Transverse colon (tissue), 4 donors: ENCODE measurements around the gene LRP1B. TPM values are rescaled to one million over a fixed set of nuclear protein-coding genes. Genes with fewer than 3 reads are reported as not detected.

Source experiments
- DNase-seq: peaks from one replicate; pipeline ENCODE4 v3.0.0-alpha.2; 2019
- H3K27ac ChIP-seq, 4 donors: fragments of 200-600 bp; sonication (generic); 2 replicates each; pipeline ENCODE4 v1.5.1; 2016 to 2018; ENCODE audit warnings: inconsistent platforms in 4 of 4
- H3K27me3 ChIP-seq: fragments of 200-600 bp; sonication (generic); 2 replicates; pipeline ENCODE4 v1.5.1; 2017; ENCODE audit warnings: inconsistent platforms
- H3K36me3 ChIP-seq, 4 donors: fragments of 200-600 bp; sonication (generic); 2 replicates each; pipeline ENCODE4 v1.5.1; 2017 to 2019; ENCODE audit warnings: inconsistent platforms in 4 of 4
- H3K4me1 ChIP-seq, 4 donors: fragments of 200-600 bp; sonication (generic); 2 replicates each; pipeline ENCODE4 v1.5.1; 2017 to 2020; ENCODE audit warnings: inconsistent platforms in 4 of 4
- H3K4me3 ChIP-seq, 4 donors: fragments of 200-600 bp; sonication (generic); 1 replicate in 1 of 4; 2 replicates in 3 of 4; pipeline versions ENCODE4 v1.5.1 to v1.6.1; 2017 to 2019; ENCODE audit warnings: inconsistent platforms in 4 of 4
- H3K9me3 ChIP-seq, 2 donors: fragments of 200-600 bp; sonication (generic); 2 replicates each; pipeline ENCODE4 v1.5.1; 2017 to 2019; ENCODE audit warnings: inconsistent platforms in 2 of 2
- EP300 ChIP-seq: sonication (generic); formaldehyde crosslinking; IDR thresholded peaks from one replicate; pipeline ENCODE4 v1.6.1; 2017; ENCODE audit warnings: antibody characterized with exemption, low read depth
- POLR2A ChIP-seq: fragments of 450-650 bp; IDR thresholded peaks from one replicate; pipeline ENCODE4 v1.6.1; 2016; ENCODE audit warnings: antibody characterized with exemption, mild to moderate bottlenecking, moderate library complexity
- POLR2AphosphoS5 ChIP-seq, 3 donors: sonication (generic); formaldehyde crosslinking; IDR thresholded peaks; one replicate each; pipeline ENCODE4 v1.6.1; 2016; ENCODE audit warnings: antibody characterized with exemption in 3 of 3
- WGBS, 2 donors: methylation state at CpG; one replicate each; pipeline ENCODE4 v1.1.5; 2018; ENCODE audit warnings: low coverage in 1 of 2; 5-methylcytosine and 5-hydroxymethylcytosine counted together
- in situ Hi-C, 4 donors: fragments of 200-750 bp; cut with MboI; loops; one replicate each; pipeline versions ENCODE4 v1.15.0 to v1.15.1; 2017; ENCODE audit warnings: low sequenced_read_pairs in 3 of 4, low pct_ligation_motif_present in 1 of 4, low pct_unique_long_range_greater_than_20kb in 1 of 4
- intact Hi-C: fragments of 100-400 bp; cut with DNase I; formaldehyde crosslinking; loops from one replicate; pipeline ENCODE4 v1.15.1; 2023; ENCODE audit warnings: low total_unique reads
- total RNA-seq, 4 donors: library from RNA; depleted of rRNA; stranded (reverse); fragments of >200 nt; gene quantifications; one replicate each; pipeline ENCODE4 v1.1.0, GENCODE V29; 2016
- TF ChIP-seq, protein P1 (sequence below), 5 experiments: fragments of 200-600 bp in 3 of 5; fragments of 450-650 bp in 2 of 5; sonication (generic) in 3 of 5; IDR thresholded peaks; 1 replicate in 2 of 5; 2 replicates in 3 of 5; pipeline ENCODE4 v1.5.1; 2016 to 2017; ENCODE audit warnings: antibody characterized with exemption in 5 of 5, inconsistent platforms in 3 of 5, mild to moderate bottlenecking in 2 of 5, moderate library complexity in 1 of 5

The LRP1B gene
- total RNA-seq, 4 donors from 2014 or later = 0.48 to 5.4 (median 0.82) TPM; not detected in 1

DNA sequence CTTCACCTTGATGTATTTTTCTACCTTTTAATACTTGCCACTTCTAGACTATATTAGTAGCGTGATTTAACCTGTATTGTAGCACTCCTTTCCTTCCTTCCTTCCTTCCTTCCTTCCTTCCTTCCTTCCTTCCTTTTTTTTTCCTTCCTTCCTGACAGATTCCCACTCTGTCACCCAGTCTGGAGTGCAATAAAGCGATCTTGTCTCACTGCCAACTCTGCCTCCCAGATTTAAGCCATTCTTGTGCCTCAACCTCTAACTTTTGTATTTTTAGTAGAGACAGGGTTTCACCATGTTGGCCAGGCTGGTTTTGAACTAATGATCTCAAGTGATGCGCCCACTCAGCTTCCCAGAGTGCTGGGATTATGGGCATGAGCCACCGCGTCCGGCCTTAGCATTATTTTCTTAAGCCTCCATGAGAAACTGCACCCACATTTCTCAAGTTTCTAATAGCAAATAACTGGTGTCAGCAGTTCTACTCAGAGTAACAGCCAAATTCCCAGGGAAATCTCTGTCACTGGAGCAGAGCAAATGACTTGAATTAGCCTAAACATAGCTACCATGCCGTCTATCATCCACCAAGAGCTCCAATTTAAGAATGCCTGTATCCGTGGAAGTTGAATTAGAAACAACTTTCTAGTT is 529.2 kb downstream of the LRP1B start:
- DNase-seq = no peak
- Histone ChIP-seq H3K27ac (no peak overlapping the region), H3K4me3 (no peak overlapping the region), H3K27me3 (no peaks in the 10 kb centered on the region), H3K36me3 (no peaks in the 10 kb centered on the region), H3K9me3 (no peaks in the 10 kb centered on the region), H3K4me1 (no peaks in the 10 kb centered on the region)
- intact Hi-C loops (no loop called here), in situ Hi-C loops (no loop called here)
- TF ChIP-seq POLR2A (no peak), EP300 (no peak), POLR2AphosphoS5 (IDR thresholded peaks at IDR 0.05) (no peak)
- TF ChIP-seq, protein P1, sequence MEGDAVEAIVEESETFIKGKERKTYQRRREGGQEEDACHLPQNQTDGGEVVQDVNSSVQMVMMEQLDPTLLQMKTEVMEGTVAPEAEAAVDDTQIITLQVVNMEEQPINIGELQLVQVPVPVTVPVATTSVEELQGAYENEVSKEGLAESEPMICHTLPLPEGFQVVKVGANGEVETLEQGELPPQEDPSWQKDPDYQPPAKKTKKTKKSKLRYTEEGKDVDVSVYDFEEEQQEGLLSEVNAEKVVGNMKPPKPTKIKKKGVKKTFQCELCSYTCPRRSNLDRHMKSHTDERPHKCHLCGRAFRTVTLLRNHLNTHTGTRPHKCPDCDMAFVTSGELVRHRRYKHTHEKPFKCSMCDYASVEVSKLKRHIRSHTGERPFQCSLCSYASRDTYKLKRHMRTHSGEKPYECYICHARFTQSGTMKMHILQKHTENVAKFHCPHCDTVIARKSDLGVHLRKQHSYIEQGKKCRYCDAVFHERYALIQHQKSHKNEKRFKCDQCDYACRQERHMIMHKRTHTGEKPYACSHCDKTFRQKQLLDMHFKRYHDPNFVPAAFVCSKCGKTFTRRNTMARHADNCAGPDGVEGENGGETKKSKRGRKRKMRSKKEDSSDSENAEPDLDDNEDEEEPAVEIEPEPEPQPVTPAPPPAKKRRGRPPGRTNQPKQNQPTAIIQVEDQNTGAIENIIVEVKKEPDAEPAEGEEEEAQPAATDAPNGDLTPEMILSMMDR (IDR thresholded peaks at IDR 0.05) = no peak
- 68 to 73% methylated on average over 8 of the region's 8 CpGs for WGBS, 2 donors

DNA sequence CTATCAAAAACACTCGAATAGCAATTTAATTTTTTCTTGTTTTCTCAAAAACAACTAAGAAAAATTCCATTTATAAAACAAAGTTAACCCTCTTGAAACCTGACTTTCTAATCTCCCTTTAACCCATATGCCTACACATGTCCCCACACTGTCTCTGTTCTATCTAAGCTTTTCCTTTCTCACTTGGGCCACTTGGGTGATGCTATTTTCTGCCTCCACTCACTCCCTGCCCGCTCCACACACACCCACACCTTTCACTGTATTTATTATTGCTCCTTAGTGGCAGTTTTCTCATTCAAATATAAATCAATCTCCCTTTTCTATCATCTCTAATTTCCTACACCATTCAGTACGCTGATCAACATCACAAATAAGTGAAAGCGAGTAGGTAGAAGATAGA is 531.1 kb downstream of the LRP1B start:
- intact Hi-C loops = no loop called here
- Histone ChIP-seq H3K4me1 (no peaks in the 10 kb centered on the region), H3K36me3 (no peaks in the 10 kb centered on the region), H3K27me3 (no peaks in the 10 kb centered on the region), H3K9me3 (no peaks in the 10 kb centered on the region), H3K4me3 (no peak overlapping the region), H3K27ac (no peak overlapping the region)
- 83 to 88% methylated on average over 3 to 4 of the region's 4 CpGs for WGBS, 2 donors
- in situ Hi-C loops = no loop called here
- DNase-seq = no peak
- no peak for TF ChIP-seq POLR2A

DNA sequence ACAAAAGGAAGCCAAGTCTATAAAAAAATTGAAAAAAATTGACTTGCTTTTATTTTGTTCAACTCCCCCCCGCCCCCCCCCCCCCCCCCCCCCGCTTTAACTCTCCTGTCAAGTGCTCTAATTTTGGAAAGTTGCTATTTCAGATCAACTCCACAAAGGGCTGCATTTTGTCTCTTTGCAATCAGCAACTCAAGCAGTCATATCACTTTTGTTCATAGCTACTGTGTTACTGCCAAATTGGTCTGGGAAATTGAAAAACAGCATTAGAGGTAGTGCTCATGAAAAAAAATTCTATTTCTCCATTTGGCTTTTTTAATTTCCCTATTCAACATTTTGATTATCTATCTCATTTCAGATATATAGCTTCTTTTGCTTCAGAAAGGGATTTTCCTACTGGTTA is 531.8 kb downstream of the LRP1B start:
- no peak for DNase-seq
- 71 to 100% methylated on average over 1 of the region's 2 CpGs for WGBS, 2 donors
- Histone ChIP-seq H3K27ac (no peak overlapping the region), H3K4me3 (no peak overlapping the region), H3K27me3 (no peaks in the 10 kb centered on the region), H3K9me3 (no peaks in the 10 kb centered on the region), H3K4me1 (no peaks in the 10 kb centered on the region), H3K36me3 (no peaks in the 10 kb centered on the region)
- intact Hi-C loops (no loop called here), in situ Hi-C loops (no loop called here)
- TF ChIP-seq, protein P1 (IDR thresholded peaks at IDR 0.05) = no peak
- TF ChIP-seq EP300 (no peak), POLR2A (no peak)

DNA sequence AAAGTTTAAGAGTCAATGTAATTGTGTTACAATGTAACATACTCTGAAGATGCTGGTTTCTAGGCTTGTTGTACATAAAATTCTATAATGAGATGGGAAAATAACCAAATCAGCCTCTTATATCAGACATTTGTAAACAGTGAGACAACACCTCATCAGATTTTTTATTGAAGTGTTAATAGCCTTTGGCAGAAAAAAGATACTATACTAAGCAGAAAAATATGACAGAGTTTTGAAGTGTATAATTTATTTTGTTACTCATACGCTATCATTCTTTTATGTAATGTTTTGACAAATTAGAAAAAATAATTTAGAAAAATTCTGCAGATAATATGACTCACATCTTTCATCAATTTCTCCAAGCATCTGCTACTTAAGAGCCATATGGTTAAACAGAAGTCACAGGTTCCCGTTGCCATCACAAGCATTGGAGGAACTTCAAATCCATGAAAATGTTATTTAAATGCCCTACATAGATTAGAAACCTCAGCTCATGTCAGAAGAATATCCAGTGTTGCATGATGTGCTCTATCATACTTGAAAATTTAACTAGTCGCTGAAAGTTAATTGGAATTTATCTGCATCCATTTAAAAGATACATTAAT is 535.4 kb downstream of the LRP1B start:
- Histone ChIP-seq H3K4me1 (no peaks in the 10 kb centered on the region), H3K27ac (no peak overlapping the region), H3K4me3 (no peak overlapping the region), H3K9me3 (no peaks in the 10 kb centered on the region), H3K36me3 (no peaks in the 10 kb centered on the region), H3K27me3 (no peaks in the 10 kb centered on the region)
- WGBS, 2 donors = 78 to 91% methylated on average over 3 of the region's 3 CpGs
- no peak for DNase-seq
- TF ChIP-seq, protein P1 (IDR thresholded peaks at IDR 0.05) = no peak
- TF ChIP-seq POLR2AphosphoS5 (IDR thresholded peaks at IDR 0.05) (no peak), POLR2A (no peak), EP300 (no peak)
- in situ Hi-C loops (no loop called here), intact Hi-C loops (no loop called here)

DNA sequence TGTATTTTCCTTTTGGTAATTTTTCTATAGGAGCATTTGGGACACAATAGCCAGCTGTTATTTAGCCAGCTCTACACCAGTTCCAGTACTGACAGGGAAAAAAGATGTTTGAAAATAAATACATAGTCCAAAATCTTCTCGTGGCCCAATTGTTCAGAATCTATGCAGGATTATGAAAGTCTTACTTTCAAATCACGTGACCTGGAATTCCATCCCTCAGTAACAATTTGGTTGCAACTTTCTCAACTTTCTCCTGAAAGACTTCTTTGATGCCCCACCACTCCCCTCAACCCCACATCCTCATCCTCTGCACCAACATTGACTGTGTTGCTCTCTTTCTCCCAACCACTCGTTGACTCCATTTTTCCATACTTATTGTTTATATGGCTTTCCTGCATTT is 539.0 kb downstream of the LRP1B start:
- in situ Hi-C loops = no loop called here
- DNase-seq = no peak
- Histone ChIP-seq H3K27ac (no peak overlapping the region), H3K4me3 (no peak overlapping the region), H3K36me3 (no peaks in the 10 kb centered on the region), H3K4me1 (no peaks in the 10 kb centered on the region), H3K9me3 (no peaks in the 10 kb centered on the region), H3K27me3 (no peaks in the 10 kb centered on the region)
- TF ChIP-seq POLR2AphosphoS5 (IDR thresholded peaks at IDR 0.05) = no peak
- WGBS, 2 donors = 54 to 71% methylated on average over 3 of the region's 3 CpGs
- intact Hi-C loops = no loop called here
